A204.1 (cell line): Measurements from ENCODE around the gene TMEM72.

Experiments used
- FAIRE-seq: peaks from 2 replicates; lab custom pipeline; 2012; peaks lifted over from hg19 to GRCh38; lab: Jason Lieb, UNC

TMEM72 gene

DNA sequence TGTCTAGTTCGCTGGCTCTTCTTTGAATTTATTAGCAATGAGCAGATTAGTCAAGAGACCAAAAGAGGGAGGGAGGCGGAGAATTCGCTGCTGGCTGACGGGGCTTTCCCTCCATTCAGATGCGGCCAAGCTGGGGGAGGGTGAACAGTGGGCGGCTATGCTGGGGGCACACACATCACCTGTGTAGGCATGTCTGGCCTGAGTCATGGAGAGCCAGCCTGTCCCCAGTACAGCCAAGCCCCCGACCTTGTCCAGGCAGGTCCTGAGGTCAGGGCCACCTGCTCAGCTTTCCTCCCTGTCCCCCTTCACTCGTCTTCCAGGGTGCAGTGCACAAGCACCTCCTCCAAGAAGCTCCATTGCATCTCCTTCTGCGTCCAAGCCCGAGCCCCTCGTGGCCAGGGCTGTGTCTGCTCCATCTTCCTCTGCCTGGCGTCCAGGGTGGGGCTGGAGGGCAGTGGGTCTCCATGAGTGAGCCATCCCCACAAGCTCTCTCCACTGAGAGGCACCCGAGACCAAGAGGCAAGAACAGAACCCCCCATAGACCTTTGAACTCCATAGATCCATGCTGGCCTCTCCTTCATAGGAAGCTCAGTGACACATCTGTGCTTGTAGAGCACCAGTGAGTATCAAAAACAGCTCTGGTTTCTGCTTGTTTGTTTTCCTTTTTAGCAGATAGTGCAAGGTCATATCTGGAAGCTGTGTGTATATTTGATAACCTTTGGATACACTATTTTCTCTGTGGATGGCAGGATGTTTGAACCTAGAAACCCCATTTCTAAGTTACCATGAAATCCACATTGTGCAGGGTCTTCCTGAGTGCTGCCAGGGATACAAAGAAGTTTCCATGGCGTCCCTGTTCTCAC is 69.4 kb downstream of the TMEM72 start:
- FAIRE-seq, result no peak

DNA sequence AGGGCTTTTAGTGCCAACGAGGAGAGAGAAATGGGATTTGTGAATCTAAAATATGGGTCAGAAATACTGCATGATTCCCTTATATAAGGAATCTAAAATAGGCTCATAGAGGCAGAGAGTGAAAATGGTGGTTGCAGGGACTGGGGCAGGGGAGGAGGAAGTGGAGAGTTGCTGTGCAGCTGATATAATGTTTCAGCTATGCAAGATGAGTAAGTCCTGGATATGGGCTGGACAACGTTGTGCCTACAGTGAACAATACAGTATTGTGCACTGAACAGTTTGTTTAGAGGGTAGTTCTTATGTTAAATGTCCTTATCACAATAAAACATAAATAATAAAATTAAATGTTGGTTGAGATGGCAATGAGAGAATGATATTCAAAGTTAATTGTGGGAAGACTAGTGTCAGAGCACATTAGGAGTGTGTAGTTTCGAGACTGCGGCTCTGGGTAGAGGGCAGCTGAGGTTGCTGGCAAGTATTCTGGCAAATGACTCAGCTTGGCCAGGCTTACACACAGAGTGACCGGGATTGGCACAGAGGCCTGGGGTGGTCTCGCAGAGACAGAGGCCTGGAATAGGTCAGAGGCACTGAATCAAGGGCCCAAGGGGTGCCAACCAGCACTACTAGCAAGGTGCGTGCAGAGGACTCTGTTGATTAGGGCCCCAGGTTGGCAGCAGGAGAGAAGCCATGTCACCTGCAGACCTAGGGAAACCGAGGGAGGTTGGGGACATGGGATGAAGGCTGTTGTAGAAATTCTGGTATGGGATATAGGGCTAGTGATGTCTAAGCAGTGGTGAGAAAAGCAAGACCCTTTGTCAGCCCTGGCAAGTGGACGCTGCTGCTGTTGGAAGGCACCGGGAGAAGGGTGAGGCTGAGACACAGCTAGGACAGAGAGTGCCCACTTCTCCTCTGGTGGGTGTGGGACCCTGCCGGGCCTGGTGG is 70.3 kb downstream of the TMEM72 start:
- no peak for FAIRE-seq

DNA sequence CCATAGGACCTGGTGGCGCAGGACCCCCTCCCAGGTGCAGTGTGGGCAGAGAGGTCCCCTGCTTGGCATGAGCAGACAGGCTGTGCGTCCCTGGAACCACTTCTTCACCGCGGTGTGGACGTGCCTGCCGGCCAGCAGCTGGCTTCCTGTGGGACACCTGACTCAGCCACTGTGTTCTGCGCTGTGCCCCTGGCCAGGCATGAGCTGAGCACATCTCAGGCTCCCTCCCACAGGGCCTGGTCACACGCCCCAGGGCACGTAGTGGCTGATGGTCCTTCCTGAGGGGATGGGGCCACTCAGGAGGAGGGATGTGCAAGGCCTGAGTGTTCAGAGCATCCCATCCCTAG is 71.0 kb downstream of the TMEM72 start:
- no peak for FAIRE-seq

DNA sequence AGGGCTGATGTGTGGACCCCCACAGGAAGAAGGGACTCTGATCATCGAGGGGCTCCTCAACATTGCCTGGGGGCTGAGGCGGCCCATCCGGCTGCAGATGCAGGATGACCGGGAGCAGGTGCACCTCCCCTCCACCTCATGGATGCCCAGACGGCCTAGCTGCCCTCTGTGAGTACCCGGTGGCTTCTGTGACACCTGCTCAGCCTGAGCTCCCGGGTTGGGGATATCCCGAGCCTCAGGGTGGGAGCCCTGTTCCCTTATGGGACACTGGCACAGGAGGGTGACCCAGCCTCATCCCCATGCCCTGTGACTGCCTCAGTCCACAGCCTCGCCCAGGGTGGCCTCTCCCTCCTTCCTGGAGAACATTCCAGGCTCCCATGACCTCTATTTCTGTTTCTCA is 71.4 kb downstream of the TMEM72 start:
- no peak for FAIRE-seq

DNA sequence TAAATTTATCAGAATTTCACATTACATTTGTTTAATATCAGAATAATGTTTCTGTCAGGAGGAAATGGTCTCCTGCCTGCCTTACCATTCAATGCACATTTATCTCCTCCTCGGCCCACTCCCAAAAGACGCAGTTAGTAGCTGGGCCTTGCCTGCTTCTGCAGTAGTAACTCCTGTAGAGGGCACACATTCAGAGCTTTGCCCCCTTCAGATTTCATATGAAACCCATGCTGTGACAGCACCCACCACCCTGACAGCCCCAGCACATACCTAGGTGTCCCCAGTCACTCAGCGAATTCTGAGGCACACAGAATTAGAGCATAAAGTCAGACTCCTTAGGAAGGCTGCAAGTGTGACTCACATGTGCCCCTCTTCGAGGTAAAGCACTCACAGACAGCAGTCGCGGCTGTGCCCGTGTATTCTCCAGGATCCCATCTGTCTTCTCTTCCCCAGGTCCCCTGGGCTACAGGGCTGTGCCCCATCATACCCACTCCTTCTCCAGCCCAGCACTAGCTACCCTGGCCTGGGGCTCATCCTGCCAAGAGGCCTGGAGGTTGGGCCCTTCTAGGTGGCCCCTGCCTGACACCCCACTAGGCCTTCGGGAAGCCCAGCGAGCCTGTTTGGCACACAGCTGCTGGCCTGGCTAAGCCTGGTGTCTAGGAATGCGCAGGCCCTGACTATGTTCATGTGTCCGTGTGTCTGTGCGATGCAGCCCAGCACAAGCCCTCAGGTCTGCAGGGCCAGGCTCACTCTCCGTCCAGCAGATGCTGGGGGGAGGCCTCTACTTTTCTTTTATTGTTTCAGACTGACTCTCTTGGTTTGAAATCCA is 72.1 kb downstream of the TMEM72 start:
- FAIRE-seq, result no peak

DNA sequence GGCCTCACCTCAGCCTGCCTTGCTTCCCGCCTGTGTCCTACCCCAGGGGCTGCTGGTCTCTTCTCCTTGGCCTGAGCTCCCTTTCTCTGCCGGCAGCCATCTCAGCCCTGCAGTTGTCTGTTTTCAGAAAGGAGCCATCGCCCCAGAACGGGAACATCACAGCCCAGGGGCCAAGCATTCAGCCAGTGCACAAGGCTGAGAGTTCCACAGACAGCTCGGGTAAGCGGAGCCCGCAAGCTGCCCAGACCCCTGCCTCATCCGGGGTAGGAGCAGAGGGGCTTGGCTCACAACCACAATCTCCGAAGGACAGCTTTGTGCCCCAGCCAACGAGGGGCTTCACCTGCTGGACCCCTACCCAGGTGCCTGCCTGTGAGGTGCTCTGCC is 72.8 kb downstream of the TMEM72 start:
- no peak for FAIRE-seq

DNA sequence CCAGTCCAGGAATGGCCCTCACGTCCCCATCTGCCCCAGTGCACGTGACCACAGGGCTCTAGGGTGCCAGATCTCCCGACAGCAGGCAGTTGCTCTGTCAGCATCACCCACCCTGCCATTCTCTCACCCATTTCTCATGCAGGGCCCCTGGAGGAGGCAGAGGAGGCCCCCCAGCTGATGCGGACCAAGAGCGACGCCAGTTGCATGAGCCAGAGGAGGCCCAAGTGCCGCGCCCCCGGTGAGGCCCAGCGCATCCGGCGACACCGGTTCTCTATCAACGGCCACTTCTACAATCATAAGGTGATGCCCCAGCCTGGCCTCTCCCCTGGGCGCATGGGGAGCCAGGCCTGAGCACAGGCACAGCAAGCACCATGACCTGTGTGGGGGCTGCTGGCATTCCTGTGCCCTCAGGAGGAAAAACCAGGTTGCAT is 73.5 kb downstream of the TMEM72 start:
- no peak for FAIRE-seq

DNA sequence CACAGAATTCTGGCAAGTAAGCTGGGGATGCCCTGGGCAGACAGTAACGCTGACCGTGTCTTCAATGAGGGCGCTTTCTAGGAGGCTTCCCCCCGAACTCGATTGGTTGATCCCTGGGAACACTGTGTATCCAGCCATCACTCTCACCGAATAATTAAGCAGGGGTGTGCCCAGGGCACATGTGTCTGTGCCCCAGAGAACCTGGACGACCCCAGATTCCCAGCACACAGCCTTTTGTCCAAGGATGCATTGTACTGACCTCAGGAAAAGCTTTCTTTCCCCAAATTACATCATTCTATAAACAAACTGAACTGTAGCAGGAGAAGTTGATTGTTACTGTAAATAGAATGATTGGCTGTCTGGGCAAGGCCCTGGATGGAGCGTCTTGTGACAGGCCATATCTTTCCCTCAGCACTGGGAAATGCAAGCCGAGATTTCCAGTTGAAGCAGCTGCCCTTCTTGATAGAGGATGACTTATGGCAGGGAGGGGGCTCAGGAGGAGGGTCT is 74.1 kb downstream of the TMEM72 start:
- no peak for FAIRE-seq

DNA sequence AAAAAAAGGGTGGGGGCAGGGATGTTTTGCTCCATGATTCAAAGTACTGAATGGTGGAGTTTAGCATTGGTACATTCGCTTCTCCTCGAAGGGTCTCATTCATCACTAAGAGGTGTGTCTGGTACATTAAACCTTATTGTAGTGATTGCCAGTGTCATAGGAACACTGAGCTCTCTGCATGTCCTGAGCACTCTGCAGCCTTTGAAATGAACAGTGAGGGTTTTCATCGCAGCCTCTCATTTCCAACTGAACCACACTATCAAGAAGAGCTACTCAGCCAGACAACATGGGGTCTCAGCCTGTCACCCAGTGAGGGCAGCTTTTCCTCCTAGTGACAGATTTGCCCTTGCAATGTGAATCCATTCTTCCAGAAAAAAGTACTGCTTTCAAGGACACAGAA is 75.0 kb downstream of the TMEM72 start:
- FAIRE-seq, result no peak
